Muscle of leg (tissue), 11 donors: Measurements from ENCODE around the gene CUL2. TPM values are rescaled to one million over a fixed set of nuclear protein-coding genes. Genes with fewer than 3 reads are reported as not detected.

Experiments
- DNase-seq: peaks from one replicate; pipeline ENCODE4 v3.0.0; 2013
- H3K27ac ChIP-seq: one replicate; pipeline ENCODE4 v1.5.1; 2013; ENCODE audit warnings: mild to moderate bottlenecking, low read length, control low read depth
- H3K27me3 ChIP-seq: one replicate; pipeline ENCODE4 v1.6.1; 2013; ENCODE audit warnings: low read length; ENCODE audit not compliant: control insufficient read depth, insufficient read depth
- H3K36me3 ChIP-seq: one replicate; pipeline ENCODE4 v1.6.1; 2013; ENCODE audit warnings: low read length; ENCODE audit not compliant: control insufficient read depth, insufficient read depth
- H3K4me1 ChIP-seq: one replicate; pipeline ENCODE4 v1.6.1; 2013; ENCODE audit warnings: low read length; ENCODE audit not compliant: control insufficient read depth, insufficient read depth
- H3K4me3 ChIP-seq: one replicate; pipeline ENCODE4 v1.5.1; 2013; ENCODE audit warnings: low read length, control low read depth
- H3K9me3 ChIP-seq: replicated peaks from 2 replicates; pipeline ENCODE4 v1.6.1; 2013; ENCODE audit warnings: low read depth, low read length; ENCODE audit not compliant: control insufficient read depth
- WGBS: methylation state at CpG from one replicate; pipeline ENCODE4 v1.1.5; 2013; ENCODE audit warnings: missing lambda C conversion rate; ENCODE audit not compliant: insufficient coverage; 5-methylcytosine and 5-hydroxymethylcytosine counted together
- polyA plus RNA-seq, 8 donors: library from polyadenylated mRNA; unstranded; fragments of 120-200 nt; gene quantifications; one replicate each; pipeline versions ENCODE4 v1.2.1 to v1.2.3, GENCODE V29; 2013; ENCODE audit warnings: inconsistent platforms in 1 of 8, low replicate concordance in 1 of 8; ENCODE audit not compliant: insufficient read length in 8 of 8, insufficient read depth in 1 of 8
- total RNA-seq: library from RNA; stranded (reverse); fragments of 120-200 nt; gene quantifications from one replicate; pipeline ENCODE4 v1.2.4, GENCODE V29; 2013

CUL2 gene
- total and polyA plus RNA-seq, 9 donors: 27.1 to 39.1 (median 35.7) TPM

- H3K27ac ChIP-seq: no peak overlapping the region
- H3K27me3 ChIP-seq: no peaks in the 10 kb centered on the region
- DNase-seq: no peak
- no peaks in the 10 kb centered on the region for H3K9me3 ChIP-seq
- H3K4me1 ChIP-seq: no peaks in the 10 kb centered on the region
- H3K4me3 ChIP-seq: no peak overlapping the region
- peaks cover 31% of the 10 kb centered on the region for H3K36me3 ChIP-seq
- no CpG with 5 or more reads among the region's 4 CpGs for WGBS
Observed at GRCh38 chr10:35037104-35037503, 53.0 kb downstream of the CUL2 start.

DNA sequence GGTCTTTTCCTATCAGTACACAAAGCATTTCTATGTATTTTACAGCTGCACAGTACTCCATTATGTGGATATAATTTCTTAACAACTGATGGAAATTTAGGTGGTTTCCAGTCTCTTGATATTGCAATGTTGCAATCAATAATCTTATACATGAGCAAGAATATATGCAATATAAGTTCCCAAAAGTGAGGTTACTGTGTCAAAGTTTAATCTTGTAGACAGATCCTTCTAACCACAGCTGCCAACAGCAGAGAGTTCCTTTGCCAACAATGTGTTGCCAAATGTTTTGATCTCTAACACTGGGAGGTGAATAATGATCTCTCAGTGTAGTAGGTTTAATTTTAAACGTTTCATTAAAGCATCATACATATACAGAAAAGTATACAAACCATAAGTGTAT is 54.5 kb downstream of the CUL2 start:
- no peaks in the 10 kb centered on the region for H3K9me3 ChIP-seq
- no peaks in the 10 kb centered on the region for H3K4me1 ChIP-seq
- DNase-seq: no peak
- H3K27me3 ChIP-seq: no peaks in the 10 kb centered on the region
- H3K4me3 ChIP-seq: no peak overlapping the region
- H3K27ac ChIP-seq: no peak overlapping the region
- WGBS: no CpG with 5 or more reads among the region's 1 CpG
- peaks cover 32% of the 10 kb centered on the region for H3K36me3 ChIP-seq

- Histone ChIP-seq H3K36me3 (peaks cover 22% of the 10 kb centered on the region), H3K27me3 (no peaks in the 10 kb centered on the region), H3K9me3 (no peaks in the 10 kb centered on the region), H3K27ac (no peak overlapping the region), H3K4me3 (no peak overlapping the region), H3K4me1 (no peaks in the 10 kb centered on the region)
- peak; percentile 66 for DNase-seq
Observed at GRCh38 chr10:35027567-35027966, 62.6 kb downstream of the CUL2 start.

DNA sequence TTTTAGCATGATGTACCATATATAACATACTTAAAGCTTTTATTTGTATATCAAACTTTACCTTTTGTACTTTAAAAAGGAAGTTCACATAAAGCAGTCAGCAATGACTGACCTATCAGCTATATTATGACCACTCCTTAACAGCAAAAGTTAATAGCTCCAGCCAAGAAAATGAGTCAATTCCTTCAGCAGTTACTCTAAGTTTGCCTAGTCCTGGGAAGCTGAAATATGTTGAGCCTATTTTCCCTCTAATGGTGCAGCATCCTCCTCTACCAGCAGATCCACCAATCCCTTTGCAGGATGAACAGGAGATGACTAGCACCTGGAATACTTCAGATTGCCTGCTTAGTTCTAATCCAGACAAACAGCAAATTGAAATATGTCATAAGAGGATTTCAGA is 64.2 kb downstream of the CUL2 start:
- DNase-seq: no peak
- Histone ChIP-seq H3K27ac (no peak overlapping the region), H3K4me3 (no peak overlapping the region), H3K27me3 (no peaks in the 10 kb centered on the region), H3K4me1 (no peaks in the 10 kb centered on the region), H3K9me3 (no peaks in the 10 kb centered on the region), H3K36me3 (peaks cover 17% of the 10 kb centered on the region)

- WGBS: no CpG with 5 or more reads among the region's 2 CpGs
- H3K27ac ChIP-seq: no peak overlapping the region
- H3K36me3 ChIP-seq: peaks cover 8% of the 10 kb centered on the region
- H3K4me3 ChIP-seq: no peak overlapping the region
- DNase-seq: no peak
- H3K9me3 ChIP-seq: no peaks in the 10 kb centered on the region
- no peaks in the 10 kb centered on the region for H3K4me1 ChIP-seq
- no peaks in the 10 kb centered on the region for H3K27me3 ChIP-seq
Observed at GRCh38 chr10:35020481-35020880, 69.7 kb downstream of the CUL2 start.

- Histone ChIP-seq H3K27ac (no peak overlapping the region), H3K9me3 (no peaks in the 10 kb centered on the region), H3K4me1 (no peaks in the 10 kb centered on the region), H3K27me3 (no peaks in the 10 kb centered on the region), H3K36me3 (peaks cover 11% of the 10 kb centered on the region), H3K4me3 (no peak overlapping the region)
- DNase-seq: no peak
- 90% methylated on average over 5 of the region's 8 CpGs for WGBS
Observed at GRCh38 chr10:35019041-35020024, 70.8 kb downstream of the CUL2 start.

- no peak overlapping the region for H3K4me3 ChIP-seq
- WGBS: 100% methylated on average over 3 of the region's 5 CpGs
- no peak for DNase-seq
- no peak overlapping the region for H3K27ac ChIP-seq
- no peaks in the 10 kb centered on the region for H3K27me3 ChIP-seq
- H3K36me3 ChIP-seq: peaks cover 15% of the 10 kb centered on the region
- no peaks in the 10 kb centered on the region for H3K4me1 ChIP-seq
- H3K9me3 ChIP-seq: no peaks in the 10 kb centered on the region
Observed at GRCh38 chr10:35017608-35018007, 72.5 kb downstream of the CUL2 start.

- Histone ChIP-seq H3K27ac (no peak overlapping the region), H3K27me3 (no peaks in the 10 kb centered on the region), H3K36me3 (peaks cover 21% of the 10 kb centered on the region), H3K4me3 (no peak overlapping the region), H3K9me3 (no peaks in the 10 kb centered on the region), H3K4me1 (no peaks in the 10 kb centered on the region)
- DNase-seq: no peak
- 71% methylated on average over 4 of the region's 5 CpGs for WGBS
Observed at GRCh38 chr10:35015843-35016408, 74.2 kb downstream of the CUL2 start.

GRCh38 chr10:35012781-35013180 is 77.4 kb downstream of the CUL2 start:
- H3K4me3 ChIP-seq: no peak overlapping the region
- no peak for DNase-seq
- WGBS: 50% methylated on average over 2 of the region's 8 CpGs

DNA sequence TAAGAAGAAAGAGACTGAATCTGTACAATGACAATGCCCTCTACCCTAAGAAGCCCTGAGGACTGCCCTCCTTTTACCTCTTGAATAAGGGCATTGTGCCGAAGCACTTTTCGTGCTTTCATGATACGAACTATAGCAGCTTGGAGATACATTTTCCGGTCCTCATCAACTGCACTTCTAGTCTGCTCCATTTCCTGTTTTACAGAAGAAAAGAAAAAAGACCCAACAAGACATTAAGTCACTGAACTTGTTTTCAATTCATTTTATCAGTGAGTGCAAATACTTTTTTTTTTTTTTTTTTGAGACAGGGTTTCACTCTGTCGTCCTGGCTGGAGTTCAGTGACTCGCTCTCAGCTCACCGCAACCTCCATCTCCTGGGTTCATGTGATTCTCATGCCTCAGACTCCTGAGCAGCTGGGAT is 78.4 kb downstream of the CUL2 start:
- DNase-seq: no peak
- H3K36me3 ChIP-seq: peaks cover 27% of the 10 kb centered on the region
- WGBS: 89% methylated on average over 3 of the region's 7 CpGs
- H3K27ac ChIP-seq: no peak overlapping the region
- H3K9me3 ChIP-seq: no peaks in the 10 kb centered on the region
- no peaks in the 10 kb centered on the region for H3K4me1 ChIP-seq
- no peaks in the 10 kb centered on the region for H3K27me3 ChIP-seq
- no peak overlapping the region for H3K4me3 ChIP-seq

More at GRCh38 chr10:35012781-35013180, 77.4 kb downstream of the CUL2 start:
- H3K27me3 ChIP-seq: no peaks in the 10 kb centered on the region
- H3K9me3 ChIP-seq: no peaks in the 10 kb centered on the region
- no peak overlapping the region for H3K27ac ChIP-seq
- no peaks in the 10 kb centered on the region for H3K4me1 ChIP-seq
- peaks cover 32% of the 10 kb centered on the region for H3K36me3 ChIP-seq
